ENCODE measurements around the gene LIPC. TPM values are rescaled to one million over a fixed set of nuclear protein-coding genes. Genes with fewer than 3 reads are reported as not detected.

LIPC gene
- total and polyA plus RNA-seq, 2 donors (not counting 3 experiments of a cell fraction or from before 2014, with no cell fraction given): not detected

DNA sequence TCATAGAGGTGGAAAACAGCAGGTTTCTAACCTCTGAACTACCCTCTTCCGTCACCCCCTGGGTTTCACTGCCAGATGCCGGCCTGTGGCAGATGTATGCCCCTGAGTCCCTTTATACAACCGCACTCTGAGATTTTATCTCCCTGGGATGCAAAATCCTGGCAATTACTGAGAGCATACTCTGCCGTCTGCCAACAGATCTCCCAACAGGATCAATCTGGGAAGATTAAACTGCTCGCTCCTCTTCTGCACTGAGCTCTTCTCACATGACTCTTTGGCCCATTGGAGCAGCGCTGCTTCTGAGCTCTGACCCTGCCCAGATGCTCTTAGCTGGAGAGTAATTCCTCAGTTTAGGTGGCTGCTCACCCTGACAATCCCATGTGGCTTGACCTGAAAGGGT is 133.2 kb downstream of the LIPC start:
- H3K4me3 ChIP-seq (replicated peaks in 1 of 3; ENCODE audit: insufficient read depth in 1 of 3, low read depth in 1 of 3, low read length in 3 of 3): no peak overlapping the region
- no peak overlapping the region for H2AFZ ChIP-seq (ENCODE audit: low read depth, low read length)
- TF ChIP-seq JUN (IDR thresholded peaks at IDR 0.05; ENCODE audit: borderline replicate concordance, insufficient read depth, insufficient read length, low read depth): no peak
- TF ChIP-seq MYC (IDR thresholded peaks at IDR 0.05; ENCODE audit: low read depth, low read length): no peak
- TF ChIP-seq, protein P1, sequence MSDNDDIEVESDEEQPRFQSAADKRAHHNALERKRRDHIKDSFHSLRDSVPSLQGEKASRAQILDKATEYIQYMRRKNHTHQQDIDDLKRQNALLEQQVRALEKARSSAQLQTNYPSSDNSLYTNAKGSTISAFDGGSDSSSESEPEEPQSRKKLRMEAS (IDR thresholded peaks at IDR 0.05; ENCODE audit: insufficient read depth, insufficient read length): no peak
- TF ChIP-seq POLR2A (IDR thresholded peaks at IDR 0.05; ENCODE audit: low read depth, low read length): no peak
- TF ChIP-seq EZH2 (IDR thresholded peaks at IDR 0.05; ENCODE audit: borderline replicate concordance, low read depth, low read length, severe bottlenecking): no peak
- no peak overlapping the region for H3K27ac ChIP-seq (ENCODE audit: insufficient read depth, low read depth, low read length)
- intact Hi-C loops (cut with micrococcal nuclease): no loop called here
- no peaks in the 10 kb centered on the region for H3K36me3 ChIP-seq (ENCODE audit: control insufficient read depth in 2 of 2, extremely low read depth in 1 of 2, insufficient read depth in 2 of 2, low read length in 2 of 2)
- H3K9me3 ChIP-seq (replicated peaks; ENCODE audit: control insufficient read depth, insufficient read depth, low read length): no peaks in the 10 kb centered on the region
- dilution Hi-C loops (cut with MboI; ENCODE audit: extremely low pct_ligation_motif_present, low sequenced_read_pairs): no loop called here
- no peaks in the 10 kb centered on the region for H4K20me1 ChIP-seq (replicated peaks; ENCODE audit: control insufficient read depth, extremely low read depth, insufficient read depth, low read length)
- H3K9me1 ChIP-seq (replicated peaks; ENCODE audit: control insufficient read depth, extremely low read depth, insufficient read depth, low read length): no peaks in the 10 kb centered on the region
- FAIRE-seq (no peak), DNase-seq (ENCODE audit: low read depth, low spot score) (no peak)
- no peak overlapping the region for H3K9ac ChIP-seq (replicated peaks; ENCODE audit: extremely low read depth, insufficient read depth, low read length)
- ChIA-PET CTCF (no interaction called here), POLR2A (no interaction called here)
- H3K4me2 ChIP-seq (ENCODE audit: insufficient read depth, low read length): no peak overlapping the region
- BruUV-seq (replicated peaks): no TSS peak
- H3K4me1 ChIP-seq (ENCODE audit: control insufficient read depth, extremely low read depth, insufficient read depth, low read length): no peaks in the 10 kb centered on the region
- no peaks in the 10 kb centered on the region for H3K27me3 ChIP-seq (ENCODE audit: control insufficient read depth in 2 of 2, insufficient read depth in 2 of 2, low read length in 2 of 2)
- H3K79me2 ChIP-seq (ENCODE audit: control insufficient read depth, insufficient read depth, low read length): no peaks in the 10 kb centered on the region

DNA sequence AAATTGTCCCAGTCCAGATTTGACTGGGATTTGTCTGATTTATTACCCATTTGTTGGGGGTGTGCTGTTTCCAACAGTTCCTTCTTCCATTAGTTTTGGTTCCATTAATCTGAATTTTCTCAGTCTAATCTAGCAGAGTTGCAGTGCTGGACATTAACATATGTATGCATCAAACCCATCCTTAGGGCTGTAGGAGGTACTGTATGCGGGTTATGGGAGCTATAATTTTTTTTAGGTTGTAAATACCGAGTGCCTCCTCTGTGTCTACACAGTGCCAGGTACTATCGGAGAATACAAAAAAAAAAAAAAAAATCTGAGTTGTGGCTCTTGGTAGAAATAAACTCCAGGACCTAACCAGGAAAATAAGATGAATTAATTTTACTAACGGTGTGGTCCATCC is 133.8 kb downstream of the LIPC start:
- DNase-seq (ENCODE audit: low read depth, low spot score) (no peak), FAIRE-seq (no peak)
- CTCF ChIA-PET: no interaction called here
- intact Hi-C loops (cut with micrococcal nuclease): no loop called here
- Histone ChIP-seq H3K9me1 (replicated peaks; ENCODE audit: control insufficient read depth, extremely low read depth, insufficient read depth, low read length) (no peaks in the 10 kb centered on the region), H3K79me2 (ENCODE audit: control insufficient read depth, insufficient read depth, low read length) (no peaks in the 10 kb centered on the region), H2AFZ (ENCODE audit: low read depth, low read length) (no peak overlapping the region), H3K27ac (ENCODE audit: insufficient read depth, low read depth, low read length) (no peak overlapping the region), H3K9me3 (replicated peaks; ENCODE audit: control insufficient read depth, insufficient read depth, low read length) (no peaks in the 10 kb centered on the region), H4K20me1 (replicated peaks; ENCODE audit: control insufficient read depth, extremely low read depth, insufficient read depth, low read length) (no peaks in the 10 kb centered on the region), H3K36me3 (ENCODE audit: control insufficient read depth in 2 of 2, extremely low read depth in 1 of 2, insufficient read depth in 2 of 2, low read length in 2 of 2) (no peaks in the 10 kb centered on the region), H3K27me3 (ENCODE audit: control insufficient read depth in 2 of 2, insufficient read depth in 2 of 2, low read length in 2 of 2) (no peaks in the 10 kb centered on the region), H3K4me2 (ENCODE audit: insufficient read depth, low read length) (no peak overlapping the region), H3K4me3 (replicated peaks in 1 of 3; ENCODE audit: insufficient read depth in 1 of 3, low read depth in 1 of 3, low read length in 3 of 3) (no peak overlapping the region), H3K4me1 (ENCODE audit: control insufficient read depth, extremely low read depth, insufficient read depth, low read length) (no peaks in the 10 kb centered on the region), H3K9ac (replicated peaks; ENCODE audit: extremely low read depth, insufficient read depth, low read length) (no peak overlapping the region)
- POLR2A ChIA-PET: no interaction called here
- dilution Hi-C loops (cut with MboI; ENCODE audit: extremely low pct_ligation_motif_present, low sequenced_read_pairs): no loop called here
- BruUV-seq (replicated peaks): no TSS peak
- no peak for TF ChIP-seq JUN (IDR thresholded peaks at IDR 0.05; ENCODE audit: borderline replicate concordance, insufficient read depth, insufficient read length, low read depth)
- TF ChIP-seq POLR2AphosphoS5 (IDR thresholded peaks at IDR 0.05; ENCODE audit: insufficient read depth, low read depth, low read length): no peak
- TF ChIP-seq, protein P1 (IDR thresholded peaks at IDR 0.05; ENCODE audit: insufficient read depth, insufficient read length): no peak
- TF ChIP-seq, protein P2, sequence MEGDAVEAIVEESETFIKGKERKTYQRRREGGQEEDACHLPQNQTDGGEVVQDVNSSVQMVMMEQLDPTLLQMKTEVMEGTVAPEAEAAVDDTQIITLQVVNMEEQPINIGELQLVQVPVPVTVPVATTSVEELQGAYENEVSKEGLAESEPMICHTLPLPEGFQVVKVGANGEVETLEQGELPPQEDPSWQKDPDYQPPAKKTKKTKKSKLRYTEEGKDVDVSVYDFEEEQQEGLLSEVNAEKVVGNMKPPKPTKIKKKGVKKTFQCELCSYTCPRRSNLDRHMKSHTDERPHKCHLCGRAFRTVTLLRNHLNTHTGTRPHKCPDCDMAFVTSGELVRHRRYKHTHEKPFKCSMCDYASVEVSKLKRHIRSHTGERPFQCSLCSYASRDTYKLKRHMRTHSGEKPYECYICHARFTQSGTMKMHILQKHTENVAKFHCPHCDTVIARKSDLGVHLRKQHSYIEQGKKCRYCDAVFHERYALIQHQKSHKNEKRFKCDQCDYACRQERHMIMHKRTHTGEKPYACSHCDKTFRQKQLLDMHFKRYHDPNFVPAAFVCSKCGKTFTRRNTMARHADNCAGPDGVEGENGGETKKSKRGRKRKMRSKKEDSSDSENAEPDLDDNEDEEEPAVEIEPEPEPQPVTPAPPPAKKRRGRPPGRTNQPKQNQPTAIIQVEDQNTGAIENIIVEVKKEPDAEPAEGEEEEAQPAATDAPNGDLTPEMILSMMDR (IDR thresholded peaks at IDR 0.05; ENCODE audit: extremely low read depth in 1 of 2, insufficient read depth in 1 of 2, low read depth in 1 of 2, low read length in 2 of 2): no peak
- no peak for TF ChIP-seq EZH2 (IDR thresholded peaks at IDR 0.05; ENCODE audit: borderline replicate concordance, low read depth, low read length, severe bottlenecking)
- no peak for TF ChIP-seq GATA2 (IDR thresholded peaks at IDR 0.05; ENCODE audit: insufficient read depth, insufficient read length, low read depth, low read length)
- TF ChIP-seq MYC (IDR thresholded peaks at IDR 0.05; ENCODE audit: low read depth, low read length): no peak
- TF ChIP-seq POLR2A (IDR thresholded peaks at IDR 0.05; ENCODE audit: low read depth, low read length): no peak
- TF ChIP-seq FOS (IDR thresholded peaks at IDR 0.05; ENCODE audit: borderline replicate concordance, insufficient read depth, low read length): no peak

All from endothelial cell of umbilical vein (primary cell).